Lower leg skin (tissue), 3 donors: ENCODE results near the gene TEF.

Experiments
- CTCF ChIP-seq, 3 donors: fragments of 450-650 bp; IDR thresholded peaks; one replicate each; pipeline ENCODE4 v1.5.1; 2016; ENCODE audit warnings: antibody characterized with exemption in 3 of 3, mild to moderate bottlenecking in 3 of 3, moderate library complexity in 2 of 3
- POLR2A ChIP-seq, 2 donors: fragments of 450-650 bp; IDR thresholded peaks; one replicate each; pipeline ENCODE4 v1.6.1; 2016 to 2017; ENCODE audit warnings: antibody characterized with exemption in 2 of 2, mild to moderate bottlenecking in 1 of 2, moderate library complexity in 1 of 2

- no peak for TF ChIP-seq CTCF (IDR thresholded peaks at IDR 0.05)
- TF ChIP-seq POLR2A (IDR thresholded peaks at IDR 0.05) = no peak
These were observed 16.8 kb upstream of the TEF start for GRCh38 chr22:41364955-41365354.
